Tibial nerve (tissue), 4 donors: ENCODE measurements around the gene ZFAND3.

Experiments used
- CTCF ChIP-seq, 5 experiments: fragments of 200-600 bp in 3 of 5; fragments of 450-650 bp in 2 of 5; sonication (generic) in 3 of 5; IDR thresholded peaks; one replicate each; pipeline ENCODE4 v1.5.1; 2016 to 2019; ENCODE audit warnings: antibody characterized with exemption in 5 of 5, mild to moderate bottlenecking in 3 of 5, moderate library complexity in 2 of 5
- EP300 ChIP-seq, 2 donors: sonication (generic); formaldehyde crosslinking; IDR thresholded peaks; one replicate each; pipeline ENCODE4 v1.6.1; 2017; ENCODE audit warnings: antibody characterized with exemption in 2 of 2, mild to moderate bottlenecking in 1 of 2

- TF ChIP-seq CTCF (IDR thresholded peaks at IDR 0.05) = no peak
- TF ChIP-seq EP300 (IDR thresholded peaks at IDR 0.05) = no peak
Observed at GRCh38 chr6:38142178-38142902, 322.8 kb downstream of the ZFAND3 start.
